Measurements from ENCODE around the gene ACAA1. TPM values are rescaled to one million over a fixed set of nuclear protein-coding genes. Genes with fewer than 3 reads are reported as not detected.

ACAA1 gene
- total RNA-seq, 1 experiment from 2014 or later, result 23.4 TPM

DNA sequence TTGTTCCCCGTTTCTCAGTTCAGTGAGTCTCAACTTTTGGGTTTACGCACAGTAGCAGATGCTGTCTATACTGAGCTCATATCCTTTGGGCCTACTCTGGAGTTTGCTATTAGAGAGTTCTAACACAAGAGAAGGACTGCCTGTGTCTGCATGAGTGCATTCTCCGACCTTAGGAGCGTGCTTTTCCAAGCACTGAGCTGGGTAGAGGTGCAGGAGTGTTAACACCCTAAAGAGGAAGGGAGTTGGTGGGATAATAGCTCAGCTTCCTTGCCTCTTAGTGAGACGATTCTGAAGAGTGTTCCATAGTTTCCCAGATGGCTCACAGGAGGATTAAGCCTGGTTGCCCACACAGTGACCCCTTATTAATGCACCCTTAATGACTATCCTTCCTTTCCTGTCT is 21.5 kb upstream of the ACAA1 start:
- H3K9ac ChIP-seq (ENCODE audit: low read length), result no peak overlapping the region
- H2AFZ ChIP-seq (ENCODE audit: low read length), result no peak overlapping the region
- no peak for DNase-seq
- H3K27ac ChIP-seq (ENCODE audit: low read length), result no peak overlapping the region
- peaks cover 1% of the 10 kb centered on the region for H3K4me1 ChIP-seq (ENCODE audit: low read length)
- no peaks in the 10 kb centered on the region for H3K27me3 ChIP-seq (ENCODE audit: low read length)
- no peaks in the 10 kb centered on the region for H3K36me3 ChIP-seq (ENCODE audit: insufficient read depth, low read length)
- H4K20me1 ChIP-seq (ENCODE audit: insufficient read depth, low read depth, low read length), result no peaks in the 10 kb centered on the region
- no peak overlapping the region for H3K4me2 ChIP-seq (ENCODE audit: low read depth, low read length, poor library complexity, severe bottlenecking)
- H3K4me3 ChIP-seq (ENCODE audit: low read length), result no peak overlapping the region
- no peaks in the 10 kb centered on the region for H3K9me3 ChIP-seq (ENCODE audit: low read length)
- no peaks in the 10 kb centered on the region for H3K79me2 ChIP-seq (ENCODE audit: low read length)
- H3K9me2 ChIP-seq (replicated peaks; ENCODE audit: insufficient read depth, low read length), result no peaks in the 10 kb centered on the region

DNA sequence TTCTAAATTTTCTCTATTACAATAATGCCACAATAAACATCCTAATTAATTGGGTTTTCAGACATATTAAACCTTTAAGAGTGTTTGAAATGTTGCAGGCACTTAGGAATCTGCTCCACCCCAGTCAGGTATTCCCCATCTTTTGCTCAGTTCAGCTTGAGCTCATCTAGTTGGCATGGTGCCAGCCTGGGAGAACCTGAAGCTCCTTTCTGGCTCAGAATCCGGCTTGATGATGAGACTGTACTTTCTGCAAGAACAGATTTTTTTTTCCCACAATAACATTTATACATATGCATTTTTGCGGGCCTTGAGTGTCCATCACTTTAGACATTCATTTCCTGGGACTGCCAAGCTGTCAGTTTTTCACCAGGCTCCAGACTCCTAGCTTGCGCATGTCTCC is 20.7 kb upstream of the ACAA1 start:
- H4K20me1 ChIP-seq (ENCODE audit: insufficient read depth, low read depth, low read length), result no peaks in the 10 kb centered on the region
- no peaks in the 10 kb centered on the region for H3K36me3 ChIP-seq (ENCODE audit: insufficient read depth, low read length)
- no peak overlapping the region for H3K4me3 ChIP-seq (ENCODE audit: low read length)
- H3K9me2 ChIP-seq (replicated peaks; ENCODE audit: insufficient read depth, low read length), result no peaks in the 10 kb centered on the region
- no peak overlapping the region for H3K27ac ChIP-seq (ENCODE audit: low read length)
- H3K4me1 ChIP-seq (ENCODE audit: low read length), result no peaks in the 10 kb centered on the region
- no peak overlapping the region for H3K9ac ChIP-seq (ENCODE audit: low read length)
- H2AFZ ChIP-seq (ENCODE audit: low read length), result no peak overlapping the region
- DNase-seq, result no peak
- H3K9me3 ChIP-seq (ENCODE audit: low read length), result no peaks in the 10 kb centered on the region
- no peak overlapping the region for H3K4me2 ChIP-seq (ENCODE audit: low read depth, low read length, poor library complexity, severe bottlenecking)
- no peaks in the 10 kb centered on the region for H3K27me3 ChIP-seq (ENCODE audit: low read length)
- no peaks in the 10 kb centered on the region for H3K79me2 ChIP-seq (ENCODE audit: low read length)

DNA sequence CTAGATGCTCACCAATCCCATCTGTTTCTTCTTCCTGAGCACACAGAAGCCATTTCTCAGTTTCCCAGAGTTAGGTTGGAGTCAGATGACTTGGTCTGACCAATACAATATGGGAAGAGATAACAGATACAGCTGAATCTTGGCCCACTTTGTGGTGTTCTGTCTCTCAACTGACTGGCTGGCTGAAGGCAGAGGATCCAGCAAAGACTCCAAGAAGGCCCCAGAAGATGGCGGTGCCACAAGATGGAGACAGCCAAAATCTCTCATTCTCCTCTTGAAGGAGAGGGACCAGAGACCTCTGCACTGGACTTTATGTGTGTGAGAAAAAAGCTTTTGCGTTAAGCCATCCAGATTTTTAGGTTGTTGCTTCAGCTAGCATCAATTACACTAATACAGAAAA is 20.2 kb upstream of the ACAA1 start:
- no peaks in the 10 kb centered on the region for H3K4me1 ChIP-seq (ENCODE audit: low read length)
- no peaks in the 10 kb centered on the region for H3K9me3 ChIP-seq (ENCODE audit: low read length)
- no peaks in the 10 kb centered on the region for H3K27me3 ChIP-seq (ENCODE audit: low read length)
- no peak overlapping the region for H3K4me3 ChIP-seq (ENCODE audit: low read length)
- no peak overlapping the region for H3K9ac ChIP-seq (ENCODE audit: low read length)
- H3K79me2 ChIP-seq (ENCODE audit: low read length), result no peaks in the 10 kb centered on the region
- no peak overlapping the region for H3K4me2 ChIP-seq (ENCODE audit: low read depth, low read length, poor library complexity, severe bottlenecking)
- H2AFZ ChIP-seq (ENCODE audit: low read length), result no peak overlapping the region
- H3K9me2 ChIP-seq (replicated peaks; ENCODE audit: insufficient read depth, low read length), result no peaks in the 10 kb centered on the region
- DNase-seq, result no peak
- H4K20me1 ChIP-seq (ENCODE audit: insufficient read depth, low read depth, low read length), result no peaks in the 10 kb centered on the region
- no peaks in the 10 kb centered on the region for H3K36me3 ChIP-seq (ENCODE audit: insufficient read depth, low read length)
- H3K27ac ChIP-seq (ENCODE audit: low read length), result no peak overlapping the region

DNA sequence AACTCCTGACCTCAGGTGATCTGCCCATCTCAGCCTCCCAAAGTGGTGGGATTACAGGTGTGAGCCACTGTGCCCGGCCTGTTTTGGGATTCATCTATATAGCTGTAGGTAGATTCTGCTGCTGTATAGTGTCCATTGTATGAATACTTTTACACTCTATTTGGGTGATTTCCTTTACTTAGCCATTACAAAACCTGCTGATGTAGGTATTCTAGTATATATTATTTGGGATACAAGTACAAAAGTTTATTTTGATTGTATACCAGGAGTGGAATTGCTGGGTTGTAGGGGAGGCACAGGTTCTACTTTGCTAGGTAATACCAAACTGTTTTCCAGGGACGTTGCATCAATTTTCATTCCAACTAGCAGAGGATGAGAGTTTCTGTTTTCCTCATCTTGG is 18.9 kb upstream of the ACAA1 start:
- no peak for DNase-seq
- no peak overlapping the region for H3K4me3 ChIP-seq (ENCODE audit: low read length)
- no peaks in the 10 kb centered on the region for H3K36me3 ChIP-seq (ENCODE audit: insufficient read depth, low read length)
- no peaks in the 10 kb centered on the region for H3K27me3 ChIP-seq (ENCODE audit: low read length)
- H3K9ac ChIP-seq (ENCODE audit: low read length), result no peak overlapping the region
- no peaks in the 10 kb centered on the region for H4K20me1 ChIP-seq (ENCODE audit: insufficient read depth, low read depth, low read length)
- no peak overlapping the region for H3K4me2 ChIP-seq (ENCODE audit: low read depth, low read length, poor library complexity, severe bottlenecking)
- no peak overlapping the region for H3K27ac ChIP-seq (ENCODE audit: low read length)
- no peaks in the 10 kb centered on the region for H3K4me1 ChIP-seq (ENCODE audit: low read length)
- H3K9me2 ChIP-seq (replicated peaks; ENCODE audit: insufficient read depth, low read length), result no peaks in the 10 kb centered on the region
- H3K79me2 ChIP-seq (ENCODE audit: low read length), result no peaks in the 10 kb centered on the region
- H3K9me3 ChIP-seq (ENCODE audit: low read length), result no peaks in the 10 kb centered on the region
- H2AFZ ChIP-seq (ENCODE audit: low read length), result no peak overlapping the region

DNA sequence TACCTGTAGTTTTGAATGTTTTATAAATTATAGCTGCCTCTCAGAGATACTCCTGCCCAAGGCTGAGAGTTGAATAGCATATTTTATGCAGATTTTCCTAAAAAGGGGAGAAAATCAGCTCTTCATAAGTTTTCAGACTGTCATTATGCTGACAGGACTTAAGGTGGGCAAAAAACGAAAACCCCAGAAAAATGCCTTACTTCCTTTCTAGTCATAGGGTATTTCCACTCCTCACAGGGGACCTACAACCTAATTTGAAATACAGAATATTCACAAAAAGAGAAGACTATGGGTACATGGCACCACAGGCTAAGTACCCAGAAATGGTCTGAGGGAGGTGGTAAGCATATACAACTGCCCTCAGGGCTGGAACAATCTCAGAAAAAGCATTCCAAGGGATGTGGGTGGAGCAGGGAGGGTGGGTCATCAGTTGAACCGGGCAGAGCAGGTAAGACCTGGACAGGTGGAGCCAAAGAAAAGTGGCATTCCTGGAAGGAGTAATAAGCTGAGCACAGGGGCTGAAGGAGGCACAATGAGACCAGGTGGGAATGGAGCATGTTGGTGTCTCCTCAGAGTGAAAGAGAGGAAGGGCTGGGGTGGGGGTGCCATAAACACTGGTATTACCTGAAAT is 17.8 kb upstream of the ACAA1 start:
- H4K20me1 ChIP-seq (ENCODE audit: insufficient read depth, low read depth, low read length), result no peaks in the 10 kb centered on the region
- H3K27me3 ChIP-seq (ENCODE audit: low read length), result no peaks in the 10 kb centered on the region
- no peak overlapping the region for H2AFZ ChIP-seq (ENCODE audit: low read length)
- no peak for DNase-seq
- no peaks in the 10 kb centered on the region for H3K9me2 ChIP-seq (replicated peaks; ENCODE audit: insufficient read depth, low read length)
- no peaks in the 10 kb centered on the region for H3K36me3 ChIP-seq (ENCODE audit: insufficient read depth, low read length)
- H3K27ac ChIP-seq (ENCODE audit: low read length), result no peak overlapping the region
- H3K4me1 ChIP-seq (ENCODE audit: low read length), result no peaks in the 10 kb centered on the region
- H3K79me2 ChIP-seq (ENCODE audit: low read length), result no peaks in the 10 kb centered on the region
- no peak overlapping the region for H3K9ac ChIP-seq (ENCODE audit: low read length)
- H3K4me3 ChIP-seq (ENCODE audit: low read length), result no peak overlapping the region
- H3K4me2 ChIP-seq (ENCODE audit: low read depth, low read length, poor library complexity, severe bottlenecking), result no peak overlapping the region
- no peaks in the 10 kb centered on the region for H3K9me3 ChIP-seq (ENCODE audit: low read length)

DNA sequence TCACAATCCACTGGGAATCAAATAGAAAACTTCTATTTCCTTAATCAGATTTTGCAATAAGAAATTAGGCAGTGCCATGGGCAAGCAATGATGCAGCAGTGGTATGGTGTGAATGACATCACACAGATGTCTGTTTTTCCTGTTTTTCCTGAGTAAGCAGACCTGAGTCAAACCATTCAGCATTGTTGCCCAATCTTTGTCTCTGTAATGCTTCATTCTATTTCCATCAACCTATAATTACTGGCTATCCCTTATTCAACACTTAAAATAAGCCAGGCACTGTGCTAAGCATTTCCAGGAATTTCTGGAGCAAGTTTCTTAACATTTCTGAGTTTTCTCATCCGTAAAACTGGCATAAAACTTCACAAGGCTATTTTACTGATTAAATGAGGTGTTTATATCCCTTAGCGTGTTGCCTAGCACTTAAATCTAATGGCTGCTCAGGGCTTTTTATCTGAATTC is 17.1 kb upstream of the ACAA1 start:
- H3K27ac ChIP-seq (ENCODE audit: low read length), result no peak overlapping the region
- H2AFZ ChIP-seq (ENCODE audit: low read length), result no peak overlapping the region
- no peak for DNase-seq
- H3K9ac ChIP-seq (ENCODE audit: low read length), result no peak overlapping the region
- no peaks in the 10 kb centered on the region for H4K20me1 ChIP-seq (ENCODE audit: insufficient read depth, low read depth, low read length)
- no peaks in the 10 kb centered on the region for H3K36me3 ChIP-seq (ENCODE audit: insufficient read depth, low read length)
- H3K27me3 ChIP-seq (ENCODE audit: low read length), result no peaks in the 10 kb centered on the region
- H3K79me2 ChIP-seq (ENCODE audit: low read length), result no peaks in the 10 kb centered on the region
- H3K4me2 ChIP-seq (ENCODE audit: low read depth, low read length, poor library complexity, severe bottlenecking), result no peak overlapping the region
- H3K4me1 ChIP-seq (ENCODE audit: low read length), result peaks cover 4% of the 10 kb centered on the region; the same call in 1 of the 2 replicates
- H3K9me2 ChIP-seq (replicated peaks; ENCODE audit: insufficient read depth, low read length), result no peaks in the 10 kb centered on the region
- H3K4me3 ChIP-seq (ENCODE audit: low read length), result no peak overlapping the region
- H3K9me3 ChIP-seq (ENCODE audit: low read length), result no peaks in the 10 kb centered on the region

DNA sequence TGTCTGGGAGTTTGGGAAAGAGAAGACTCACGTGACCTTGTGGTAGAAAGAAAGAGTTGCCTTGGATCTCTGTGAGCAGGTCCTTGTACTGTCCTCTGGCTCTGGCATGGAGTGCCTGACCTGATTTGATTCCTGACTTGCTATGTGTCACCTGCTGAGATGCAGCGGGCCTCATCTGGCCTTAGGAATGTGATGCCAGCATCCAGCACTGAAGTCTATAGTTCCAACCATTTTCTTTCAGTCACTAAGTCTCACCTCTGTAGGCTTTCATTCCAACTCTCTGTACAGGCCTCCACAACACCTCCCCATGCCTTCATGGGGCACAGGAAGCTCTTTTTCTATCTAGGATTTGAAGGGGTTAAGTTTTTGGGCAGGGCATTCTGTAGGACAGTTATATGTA is 16.3 kb upstream of the ACAA1 start:
- Histone ChIP-seq H3K4me2 (ENCODE audit: low read depth, low read length, poor library complexity, severe bottlenecking) (no peak overlapping the region), H3K9me2 (replicated peaks; ENCODE audit: insufficient read depth, low read length) (no peaks in the 10 kb centered on the region), H3K79me2 (ENCODE audit: low read length) (no peaks in the 10 kb centered on the region), H3K4me1 (ENCODE audit: low read length) (peaks cover 4% of the 10 kb centered on the region; the same call in 1 of the 2 replicates), H3K27me3 (ENCODE audit: low read length) (no peaks in the 10 kb centered on the region), H3K4me3 (ENCODE audit: low read length) (no peak overlapping the region), H3K9me3 (ENCODE audit: low read length) (no peaks in the 10 kb centered on the region), H3K27ac (ENCODE audit: low read length) (no peak overlapping the region), H4K20me1 (ENCODE audit: insufficient read depth, low read depth, low read length) (no peaks in the 10 kb centered on the region), H2AFZ (ENCODE audit: low read length) (no peak overlapping the region), H3K9ac (ENCODE audit: low read length) (no peak overlapping the region), H3K36me3 (ENCODE audit: insufficient read depth, low read length) (no peaks in the 10 kb centered on the region)
- DNase-seq, result no peak

DNA sequence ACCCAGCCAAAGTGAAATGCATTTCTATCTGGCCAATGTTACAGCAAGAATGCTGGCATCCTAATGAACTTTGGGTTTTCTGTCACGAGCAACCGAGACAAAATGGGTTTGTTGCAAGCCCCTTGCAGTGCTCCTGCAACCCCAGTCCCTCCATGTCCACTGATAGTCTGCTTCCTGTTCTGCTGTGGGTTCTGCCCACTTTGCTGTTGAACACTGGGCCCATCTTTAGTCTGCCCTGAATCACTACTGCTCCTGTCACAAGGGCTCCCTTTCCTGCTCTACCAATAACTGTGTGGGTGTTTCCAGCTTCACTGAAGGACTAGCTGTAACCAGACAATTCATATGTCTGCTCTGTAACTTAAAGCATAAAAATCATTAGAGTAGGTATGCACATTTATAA is 15.7 kb upstream of the ACAA1 start:
- no peak for DNase-seq
- no peaks in the 10 kb centered on the region for H3K9me2 ChIP-seq (replicated peaks; ENCODE audit: insufficient read depth, low read length)
- peaks cover 4% of the 10 kb centered on the region; the same call in 1 of the 2 replicates for H3K4me1 ChIP-seq (ENCODE audit: low read length)
- H3K36me3 ChIP-seq (ENCODE audit: insufficient read depth, low read length), result no peaks in the 10 kb centered on the region
- H3K9ac ChIP-seq (ENCODE audit: low read length), result no peak overlapping the region
- H2AFZ ChIP-seq (ENCODE audit: low read length), result no peak overlapping the region
- no peak overlapping the region for H3K27ac ChIP-seq (ENCODE audit: low read length)
- H3K27me3 ChIP-seq (ENCODE audit: low read length), result no peaks in the 10 kb centered on the region
- no peaks in the 10 kb centered on the region for H4K20me1 ChIP-seq (ENCODE audit: insufficient read depth, low read depth, low read length)
- H3K9me3 ChIP-seq (ENCODE audit: low read length), result no peaks in the 10 kb centered on the region
- no peak overlapping the region for H3K4me3 ChIP-seq (ENCODE audit: low read length)
- H3K79me2 ChIP-seq (ENCODE audit: low read length), result no peaks in the 10 kb centered on the region
- no peak overlapping the region for H3K4me2 ChIP-seq (ENCODE audit: low read depth, low read length, poor library complexity, severe bottlenecking)
